Spleen (tissue), 13 donors: ENCODE data around the gene AHNAK2. TPM values are rescaled to one million over a fixed set of nuclear protein-coding genes. Genes with fewer than 3 reads are reported as not detected.
A peak's percentile ranks its signal among the peaks of the same experiment; 100 is the strongest.
"Not testable (repeated sequence)": the region's sequence is repeated elsewhere in the genome, so short reads cannot be mapped to it uniquely, and the experiment has no call there.

Experiments
- DNase-seq: peaks from one replicate; pipeline ENCODE4 v3.0.0-alpha.2; 2020
- H3K27ac ChIP-seq, 8 donors: fragments of 200-600 bp; sonication (generic) in 7 of 8; 1 replicate in 4 of 8; 2 replicates in 4 of 8; pipeline versions ENCODE4 v1.5.0 to v1.8.0; 2016 to 2021; ENCODE audit warnings: inconsistent platforms in 4 of 8, mild to moderate bottlenecking in 4 of 8, moderate library complexity in 1 of 8
- H3K27me3 ChIP-seq, 7 donors: fragments of 200-600 bp; sonication (generic) in 6 of 7; replicated peaks in 1 of 7; 1 replicate in 4 of 7; 2 replicates in 3 of 7; pipeline versions ENCODE4 v1.5.0 to v1.8.0; 2016 to 2021; ENCODE audit warnings: inconsistent platforms in 3 of 7, mild to moderate bottlenecking in 1 of 7
- H3K36me3 ChIP-seq, 6 donors: fragments of 200-600 bp; sonication (generic) in 5 of 6; 1 replicate in 4 of 6; 2 replicates in 2 of 6; pipeline versions ENCODE4 v1.5.0 to v1.8.0; 2016 to 2021; ENCODE audit warnings: inconsistent platforms in 2 of 6
- H3K4me1 ChIP-seq, 6 donors: fragments of 200-600 bp; sonication (generic) in 5 of 6; 1 replicate in 3 of 6; 2 replicates in 3 of 6; pipeline versions ENCODE4 v1.5.0 to v1.8.0; 2016 to 2021; ENCODE audit warnings: inconsistent platforms in 3 of 6
- H3K4me3 ChIP-seq, 8 donors: fragments of 200-600 bp; sonication (generic) in 7 of 8; 1 replicate in 4 of 8; 2 replicates in 4 of 8; pipeline versions ENCODE4 v1.5.0 to v1.8.0; 2016 to 2021; ENCODE audit warnings: inconsistent platforms in 4 of 8, mild to moderate bottlenecking in 4 of 8, moderate library complexity in 2 of 8
- H3K9me3 ChIP-seq, 8 donors: fragments of 200-600 bp; sonication (generic) in 7 of 8; 1 replicate in 4 of 8; 2 replicates in 4 of 8; pipeline versions ENCODE4 v1.5.0 to v1.8.0; 2016 to 2021; ENCODE audit warnings: inconsistent platforms in 4 of 8
- CTCF ChIP-seq, 11 experiments: fragments of 200-600 bp in 7 of 11; fragments of 450-650 bp in 4 of 11; sonication (generic) in 4 of 11; IDR thresholded peaks in 8 of 11; conservative IDR thresholded peaks in 3 of 11; 1 replicate in 7 of 11; 2 replicates in 4 of 11; pipeline versions ENCODE4 v1.4.0 to v1.8.0; 2016 to 2021; ENCODE audit warnings: antibody characterized with exemption in 11 of 11, inconsistent platforms in 4 of 11, mild to moderate bottlenecking in 1 of 11
- POLR2A ChIP-seq, 3 donors: fragments of 450-650 bp; IDR thresholded peaks; one replicate each; pipeline ENCODE4 v1.5.1; 2017; ENCODE audit warnings: antibody characterized with exemption in 3 of 3, mild to moderate bottlenecking in 1 of 3
- POLR2AphosphoS5 ChIP-seq, 3 donors: sonication (generic); formaldehyde crosslinking; IDR thresholded peaks; one replicate each; pipeline ENCODE4 v1.5.1; 2017; ENCODE audit warnings: antibody characterized with exemption in 3 of 3
- WGBS, 5 donors: extraction: QIAGEN DNeasy Blood & Tissue Kit in 3 of 5; methylation state at CpG; one replicate each; pipeline versions ENCODE4 v1.1.5 to v1.1.7; 2013 to 2018; 5-methylcytosine and 5-hydroxymethylcytosine counted together
- intact Hi-C: fragments of 100-400 bp; cut with DNase I; formaldehyde crosslinking; loops from one replicate; pipeline ENCODE4 v1.15.0; 2023; ENCODE audit warnings: low total_unique reads
- long read RNA-seq, 2 donors: transcript quantifications; one replicate each; lab custom pipeline, GENCODE V29; 2026
- polyA plus RNA-seq, 3 donors: library from polyadenylated mRNA; stranded (reverse); fragments of 200-250 nt; gene quantifications; one replicate each; pipeline ENCODE4 v1.2.1, GENCODE V29; 2013
- total RNA-seq, 7 donors: library from RNA; depleted of rRNA in 3 of 7; stranded (reverse); fragments of >200 nt in 3 of 7; fragmentation: NEBNext Ultra II Directional in 4 of 7; extraction: Animal tissue kit (Norgen Biotek cat#: 25700) in 4 of 7; gene quantifications; one replicate each; pipeline versions ENCODE4 v1.1.0 to v1.2.1, GENCODE V29; 2016 to 2021
- donor health status: healthy with polysubstance abuse.
- donor health status: DM: no; HTN: no; CAD: no; lungs with moderate emphysema.
- donor health status: DM: no; HTN: no; CAD: no.
- donor health status: Bipolar disorder and iron deficiency.
- donor health status: healthy.
- donor health status: DM: no; HTN: no; CAD: no.
- donor health status: DM: yes; HTN: yes; CAD: no.

Gene AHNAK2
- total RNA-seq = 1 to 10 TPM in 1 of 7 donors, under 1 TPM in 6; 0.26 to 1.3 (median 0.66) TPM
- polyA plus RNA-seq = under 1 TPM; 0.30 to 0.86 (median 0.76) TPM
- long read RNA-seq, donor 1 = 0 reads
- long read RNA-seq, donor 2 = 0 reads

- Histone ChIP-seq H3K4me3 (peak within 1 kb of the TSS; percentile 21 to 70 (median 44)), H3K27ac (no peak within 1 kb of the TSS), H3K27me3 (peaks cover 0 to 62% (median 37%) of the 10 kb centered on the region in 7 donors), H3K4me1 (peaks cover 9 to 54% (median 34%) of the 10 kb centered on the region in 6 donors), H3K9me3 (no peaks in the 10 kb centered on the region), H3K36me3 (no peaks in the 10 kb centered on the region)
- 0 to 4% (median 4%) methylated on average over 13 to 111 of the region's 111 CpGs for WGBS, 5 donors
- TF ChIP-seq POLR2A (IDR thresholded peaks at IDR 0.05) (no peak), POLR2AphosphoS5 (IDR thresholded peaks at IDR 0.05) (peak in 2 of 3 donors; percentile 28 to 55), CTCF (IDR thresholded peaks at IDR 0.05 in 8 of 11, conservative IDR thresholded peaks at IDR 0.05 in 3 of 11) (no peak)
- peak; percentile 87 for DNase-seq
- intact Hi-C loops = loop anchor here (2.0 kb wide), 1 partner anchor 67 kb away; no protein-coding TSS in a partner anchor
Observed at GRCh38 chr14:104977681-104978653, at the start of gene AHNAK2. TSS of gene AHNAK2 (minus strand) at chr14:104978374. CDS start at chr14:104978237, 137 bp downstream.

GRCh38 chr14:105027718-105028117 lies 49.5 kb upstream of the AHNAK2 start:
- DNase-seq, H3K9me3 ChIP-seq, H3K27me3 ChIP-seq, H3K27ac ChIP-seq, H3K36me3 ChIP-seq, intact Hi-C loops, H3K4me3 ChIP-seq: not testable (repeated sequence)
- WGBS, 5 donors = 84 to 87% (median 84%) methylated on average over 3 to 4 of the region's 4 CpGs
- H3K4me1 ChIP-seq = peaks cover 0 to 28% (median 15%) of the 10 kb centered on the region in 6 donors

- Histone ChIP-seq H3K4me1 (peaks cover 3 to 33% (median 18%) of the 10 kb centered on the region in 6 donors), H3K4me3 (no peak overlapping the region), H3K27ac (no peak overlapping the region), H3K27me3 (no peaks in the 10 kb centered on the region), H3K9me3 (no peaks in the 10 kb centered on the region), H3K36me3 (peaks cover 0 to 5% (median 0%) of the 10 kb centered on the region in 6 donors)
- 45 to 74% (median 63%) methylated on average over 1 of the region's 1 CpG for WGBS, 5 donors
- intact Hi-C loops = no loop called here
- TF ChIP-seq CTCF (IDR thresholded peaks at IDR 0.05 in 8 of 11, conservative IDR thresholded peaks at IDR 0.05 in 3 of 11) = no peak
- TF ChIP-seq POLR2A (IDR thresholded peaks at IDR 0.05) = no peak
- TF ChIP-seq POLR2AphosphoS5 (IDR thresholded peaks at IDR 0.05) = no peak
- no peak for DNase-seq
Observed at GRCh38 chr14:105026802-105027563, 48.8 kb upstream of the AHNAK2 start.

- Histone ChIP-seq H3K9me3 (no peaks in the 10 kb centered on the region), H3K27me3 (no peaks in the 10 kb centered on the region), H3K27ac (peak overlapping the region in 4 of 8 donors; percentile 4 to 66 (median 56)), H3K4me1 (peaks cover 6 to 40% (median 23%) of the 10 kb centered on the region in 6 donors), H3K36me3 (peaks cover 0 to 5% (median 0%) of the 10 kb centered on the region in 6 donors), H3K4me3 (no peak overlapping the region)
- TF ChIP-seq CTCF (IDR thresholded peaks at IDR 0.05 in 8 of 11, conservative IDR thresholded peaks at IDR 0.05 in 3 of 11) (no peak), POLR2AphosphoS5 (IDR thresholded peaks at IDR 0.05) (no peak), POLR2A (IDR thresholded peaks at IDR 0.05) (no peak)
- intact Hi-C loops = no loop called here
- 77 to 83% (median 78%) methylated on average over 16 of the region's 16 CpGs for WGBS, 5 donors
- DNase-seq = no peak
Observed at GRCh38 chr14:105026033-105026785, 48.0 kb upstream of the AHNAK2 start.
